Nucleus accumbens (tissue), 56 donors: ENCODE results near the gene HPN.
A peak's percentile ranks its signal among the peaks of the same experiment; 100 is the strongest.

Source experiments
- DNase-seq, 56 donors: peaks; one replicate each; lab custom pipeline; 2025; lab: John Stamatoyannopoulos, UW

Gene HPN

GRCh38 chr19:35058370-35058769 is 16.8 kb downstream of the HPN start:
- DNase-seq, result no peak

- DNase-seq, result no peak
These were observed 17.7 kb downstream of the HPN start for GRCh38 chr19:35059006-35059798.

GRCh38 chr19:35059799-35060091 is 18.2 kb downstream of the HPN start:
- no peak for DNase-seq

GRCh38 chr19:35060160-35060855 is 18.8 kb downstream of the HPN start:
- no peak for DNase-seq

- DNase-seq, result no peak
These were observed 20.3 kb downstream of the HPN start for GRCh38 chr19:35061583-35062373.

- no peak for DNase-seq
These were observed 21.4 kb downstream of the HPN start for GRCh38 chr19:35062942-35063341.

GRCh38 chr19:35063940-35064818 is 22.7 kb downstream of the HPN start:
- peak in 1 of 56 donors; percentile 17 for DNase-seq

- DNase-seq, result no peak
These were observed 24.1 kb downstream of the HPN start for GRCh38 chr19:35065574-35065973.

GRCh38 chr19:35066121-35066520 is 24.6 kb downstream of the HPN start:
- no peak for DNase-seq

- peak in 54 of 56 donors; percentile 23 to 94 (median 71) for DNase-seq
These were observed 25.4 kb downstream of the HPN start for GRCh38 chr19:35066691-35067563.

GRCh38 chr19:35068941-35069634 is 27.6 kb downstream of the HPN start:
- DNase-seq, result no peak

- DNase-seq, result no peak
These were observed 28.2 kb downstream of the HPN start for GRCh38 chr19:35069696-35070095.

GRCh38 chr19:35070471-35070870 is 28.9 kb downstream of the HPN start:
- DNase-seq, result no peak

- no peak for DNase-seq
These were observed 32.0 kb downstream of the HPN start for GRCh38 chr19:35073516-35073915.

GRCh38 chr19:35073941-35074340 is 32.4 kb downstream of the HPN start:
- DNase-seq, result no peak

GRCh38 chr19:35074426-35075201 is 33.1 kb downstream of the HPN start:
- no peak for DNase-seq

GRCh38 chr19:35075202-35076025 is 33.9 kb downstream of the HPN start:
- no peak for DNase-seq
